ENCODE data around the gene NFAM1.
A peak's percentile ranks its signal among the peaks of the same experiment; 100 is the strongest.

The NFAM1 gene

GRCh38 chr22:42369250-42370041 is 62.8 kb downstream of the NFAM1 start (continued):
- TF ChIP-seq ZNF596 (tag by site-specific recombination; IDR thresholded peaks at IDR 0.05) (no peak), KLF16 (tag by site-specific recombination; IDR thresholded peaks at IDR 0.05) (0 out of 2 replicates have a peak, but pooled peaks have one; percentile 16), ZBTB26 (tag by site-specific recombination; optimal IDR thresholded peaks at IDR 0.05) (no peak), ZXDB (tag by site-specific recombination; IDR thresholded peaks at IDR 0.05) (no peak), ZNF2 (tag by site-specific recombination; IDR thresholded peaks at IDR 0.05) (0 out of 2 replicates have a peak, but pooled peaks have one; percentile 39), ZNF37A (tag by site-specific recombination; IDR thresholded peaks at IDR 0.05) (no peak), ZNF121 (tag by site-specific recombination; IDR thresholded peaks at IDR 0.05) (no peak), ZNF221 (tag by site-specific recombination; IDR thresholded peaks at IDR 0.05; ENCODE audit: borderline replicate concordance) (no peak), KLF17 (tag by site-specific recombination; IDR thresholded peaks at IDR 0.05) (no peak; the same call in 1 of the 2 replicates), ZNF292 (tag by site-specific recombination; IDR thresholded peaks at IDR 0.05; ENCODE audit: borderline replicate concordance, low read depth) (no peak), ZFP37 (tag by site-specific recombination; IDR thresholded peaks at IDR 0.05) (no peak), ZNF473 (tag by site-specific recombination; IDR thresholded peaks at IDR 0.05) (no peak), PRDM1 (tag by site-specific recombination; IDR thresholded peaks at IDR 0.05) (no peak), ZBTB48 (tag by site-specific recombination; IDR thresholded peaks at IDR 0.05) (peak; percentile 73), PATZ1 (tag by site-specific recombination; IDR thresholded peaks at IDR 0.05) (peak; percentile 42), ZNF350 (tag by site-specific recombination; IDR thresholded peaks at IDR 0.05) (no peak), ZNF239 (tag by site-specific recombination; IDR thresholded peaks at IDR 0.05) (no peak), ZNF302 (tag by site-specific recombination; IDR thresholded peaks at IDR 0.05; ENCODE audit: low read depth) (no peak), ZNF621 (tag by site-specific recombination; IDR thresholded peaks at IDR 0.05) (no peak), SP3 (tag by site-specific recombination; IDR thresholded peaks at IDR 0.05) (peak; percentile 50), ZNF426 (tag by site-specific recombination; IDR thresholded peaks at IDR 0.05) (no peak), ZBTB7A (tag by site-specific recombination; IDR thresholded peaks at IDR 0.05; ENCODE audit: low read depth) (no peak), ZNF24 (tag by site-specific recombination; IDR thresholded peaks at IDR 0.05) (no peak), MZF1 (tag by site-specific recombination; IDR thresholded peaks at IDR 0.05; ENCODE audit: borderline replicate concordance) (no peak), KLF8 (tag by site-specific recombination; IDR thresholded peaks at IDR 0.05) (0 out of 2 replicates have a peak, but pooled peaks have one; percentile 15), ZFP3 (tag by site-specific recombination; IDR thresholded peaks at IDR 0.05; ENCODE audit: low read depth) (no peak), ZNF768 (tag by site-specific recombination; IDR thresholded peaks at IDR 0.05) (no peak), ZNF785 (tag by site-specific recombination; IDR thresholded peaks at IDR 0.05) (no peak), ZNF707 (tag by site-specific recombination; IDR thresholded peaks at IDR 0.05) (no peak), GLIS1 (tag by site-specific recombination; IDR thresholded peaks at IDR 0.05) (no peak), ZNF248 (tag by site-specific recombination; IDR thresholded peaks at IDR 0.05) (no peak), ZBTB49 (tag by site-specific recombination; IDR thresholded peaks at IDR 0.05; ENCODE audit: low read depth) (no peak), BCL11B (tag by site-specific recombination; IDR thresholded peaks at IDR 0.05; ENCODE audit: low read depth) (no peak)

Data from HEK293 (cell line).